A549 (cell line): ENCODE results near the gene FRMD4A.
"Not testable (repeated sequence)": the region's sequence is repeated elsewhere in the genome, so short reads cannot be mapped to it uniquely, and the experiment has no call there.

Source experiments
- ATOH8 ChIP-seq: fragments of 250-450 bp; sonication (Bioruptor Pico); IDR thresholded peaks from 2 replicates; pipeline ENCODE4 v1.5.0; 2020; ENCODE audit warnings: low read depth, mild to moderate bottlenecking, moderate library complexity
- CTCF ChIP-seq: fragments of >200 bp; sonication (Bioruptor Twin); formaldehyde crosslinking; IDR thresholded peaks from 3 replicates; pipeline ENCODE4 v1.5.1; 2016
- ELK1 ChIP-seq: fragments of 150-350 bp; IDR thresholded peaks from 2 replicates; pipeline ENCODE4 v1.6.1; 2014; ENCODE audit warnings: low read depth, mild to moderate bottlenecking, low read length
- EP300 ChIP-seq, 2 experiments: fragments of >200 bp; sonication (Bioruptor Twin); formaldehyde crosslinking; IDR thresholded peaks; 2 replicates in 1 of 2; 3 replicates in 1 of 2; pipeline ENCODE4 v1.6.1; 2016 to 2017
- HDAC2 ChIP-seq: fragments of 200-600 bp; sonication (generic); IDR thresholded peaks from 2 replicates; pipeline ENCODE4 v1.6.1; 2016
- JUN ChIP-seq, 2 experiments: fragments of >200 bp; sonication (Bioruptor Twin); formaldehyde crosslinking; IDR thresholded peaks; 2 replicates in 1 of 2; 3 replicates in 1 of 2; pipeline ENCODE4 v1.6.1; 2016 to 2017
- MAZ ChIP-seq: fragments of 150-350 bp; IDR thresholded peaks from 2 replicates; pipeline ENCODE4 v1.6.1; 2014; ENCODE audit warnings: antibody characterized with exemption, low read depth, low read length, borderline replicate concordance
- PBX3 ChIP-seq: IDR thresholded peaks from 2 replicates; pipeline ENCODE4 v1.6.1; 2012
- POLR2A ChIP-seq: IDR thresholded peaks from 2 replicates; pipeline ENCODE4 v1.6.1; 2012; ENCODE audit warnings: mild to moderate bottlenecking, low read length
- RCOR1 ChIP-seq: fragments of 150-350 bp; IDR thresholded peaks from 2 replicates; pipeline ENCODE4 v1.6.1; 2014; ENCODE audit warnings: antibody characterized with exemption, low read length, low read depth
- SMC3 ChIP-seq: fragments of >200 bp; sonication (Bioruptor Twin); formaldehyde crosslinking; IDR thresholded peaks from 3 replicates; pipeline ENCODE4 v1.6.1; 2018; ENCODE audit warnings: inconsistent platforms
- SREBF2 ChIP-seq: fragments of 450-650 bp; IDR thresholded peaks from 2 replicates; pipeline ENCODE4 v1.6.1; 2014; ENCODE audit warnings: mild to moderate bottlenecking, moderate library complexity
- USF2 ChIP-seq: fragments of 450-650 bp; IDR thresholded peaks from 2 replicates; pipeline ENCODE4 v1.6.1; 2014; ENCODE audit warnings: antibody characterized with exemption

GRCh38 chr10:13921131-13921530, 409.6 kb downstream of the FRMD4A start:
- TF ChIP-seq SMC3; CTCF; EP300 (IDR thresholded peaks at IDR 0.05); POLR2A; MAZ; RCOR1; HDAC2; SREBF2; USF2; ATOH8 (CRISPR knock-in tag); JUN (IDR thresholded peaks at IDR 0.05); PBX3; ELK1: not testable (repeated sequence)
